GM18508 (cell line): ENCODE data around the gene GRAP2.
"Not testable (repeated sequence)": the region's sequence is repeated elsewhere in the genome, so short reads cannot be mapped to it uniquely, and the experiment has no call there.

Experiments
- ATAC-seq: cut with Tn5 transposase; IDR thresholded peaks from one replicate; pipeline ENCODE4 v1.9.1; 2021; ENCODE audit warnings: moderate number of reproducible peaks; ENCODE audit not compliant: insufficient read depth, unreplicated experiment

The GRAP2 gene

GRCh38 chr22:39896313-39896996 lies 4.4 kb upstream of the GRAP2 start:
- ATAC-seq: no peak

- no peak for ATAC-seq
Observed at GRCh38 chr22:39897841-39898240, 3.0 kb upstream of the GRAP2 start.

- ATAC-seq: no peak
Observed at GRCh38 chr22:39898997-39899396, 1.9 kb upstream of the GRAP2 start.

GRCh38 chr22:39901565-39902146 lies 772 bp downstream of the GRAP2 start:
- no peak for ATAC-seq

GRCh38 chr22:39904024-39904423 lies 3.1 kb downstream of the GRAP2 start:
- not testable (repeated sequence) for ATAC-seq

- ATAC-seq: no peak
Observed at GRCh38 chr22:39904862-39905261, 4.0 kb downstream of the GRAP2 start.

- ATAC-seq: no peak
Observed at GRCh38 chr22:39905687-39906086, 4.8 kb downstream of the GRAP2 start.

GRCh38 chr22:39906207-39906606 lies 5.3 kb downstream of the GRAP2 start:
- ATAC-seq: no peak

- no peak for ATAC-seq
Observed at GRCh38 chr22:39907047-39907446, 6.2 kb downstream of the GRAP2 start.

GRCh38 chr22:39907605-39908097 lies 6.8 kb downstream of the GRAP2 start:
- no peak for ATAC-seq

- ATAC-seq: no peak
Observed at GRCh38 chr22:39908136-39908535, 7.3 kb downstream of the GRAP2 start.

- no peak for ATAC-seq
Observed at GRCh38 chr22:39908737-39909136, 7.9 kb downstream of the GRAP2 start.

GRCh38 chr22:39910876-39911613 lies 10.2 kb downstream of the GRAP2 start:
- no peak for ATAC-seq

- no peak for ATAC-seq
Observed at GRCh38 chr22:39913321-39913720, 12.4 kb downstream of the GRAP2 start.

GRCh38 chr22:39913886-39914285 lies 13.0 kb downstream of the GRAP2 start:
- ATAC-seq: no peak

GRCh38 chr22:39914584-39914983 lies 13.7 kb downstream of the GRAP2 start:
- no peak for ATAC-seq

GRCh38 chr22:39915295-39915726 lies 14.4 kb downstream of the GRAP2 start:
- no peak for ATAC-seq

- no peak for ATAC-seq
Observed at GRCh38 chr22:39916496-39916895, 15.6 kb downstream of the GRAP2 start.

- ATAC-seq: no peak
Observed at GRCh38 chr22:39917197-39917643, 16.3 kb downstream of the GRAP2 start.

- no peak for ATAC-seq
Observed at GRCh38 chr22:39917776-39918495, 17.1 kb downstream of the GRAP2 start.
